Ecto neural progenitor cell (in vitro differentiated cells): ENCODE results near the gene NT5DC1.

Source experiments
- DNase-seq: peaks from one replicate; pipeline ENCODE4 v3.0.0-alpha.2; 2018; ENCODE audit warnings: low spot score

The NT5DC1 gene

DNA sequence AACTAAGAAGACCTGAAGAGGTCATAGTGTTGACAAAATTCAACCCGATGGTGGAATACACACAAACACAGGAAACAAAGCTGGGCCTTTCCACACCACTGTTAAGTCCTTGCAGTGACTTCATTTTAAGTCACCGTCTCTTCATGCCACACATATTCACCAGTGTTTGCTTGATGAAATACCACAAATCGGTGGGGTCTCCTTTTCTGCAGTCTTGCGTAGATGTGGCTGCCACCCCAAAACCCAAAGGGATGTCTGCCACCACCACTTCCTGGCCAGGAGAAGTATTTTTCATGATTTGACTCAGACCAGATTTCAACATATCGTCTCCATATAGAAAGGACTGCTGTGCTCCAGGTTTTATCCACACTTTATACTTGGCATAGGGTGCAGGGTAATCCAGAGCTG, 36.3 kb downstream of the NT5DC1 start:
- DNase-seq = no peak

DNA sequence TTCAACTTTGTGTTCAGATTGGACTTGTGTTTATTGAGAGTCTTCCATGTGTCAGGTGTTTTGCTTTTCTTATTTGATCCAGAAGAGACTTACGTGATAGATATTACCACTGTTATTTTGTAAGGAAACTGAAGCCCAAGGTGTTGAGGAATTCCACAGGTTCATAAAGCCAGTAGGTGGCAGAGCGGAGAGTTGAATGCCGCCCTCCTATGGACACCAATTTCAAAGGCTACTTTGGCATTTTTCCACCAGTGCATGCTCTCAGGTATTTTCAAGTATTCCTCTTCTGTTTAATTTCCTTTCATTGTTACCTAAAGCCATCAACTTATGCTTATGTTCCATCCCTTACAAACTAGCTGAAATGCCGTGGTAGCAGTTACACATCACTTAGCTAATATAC, 39.3 kb downstream of the NT5DC1 start:
- DNase-seq = no peak

- no peak for DNase-seq
These were observed 44.0 kb downstream of the NT5DC1 start for GRCh38 chr6:116144605-116145004.

DNA sequence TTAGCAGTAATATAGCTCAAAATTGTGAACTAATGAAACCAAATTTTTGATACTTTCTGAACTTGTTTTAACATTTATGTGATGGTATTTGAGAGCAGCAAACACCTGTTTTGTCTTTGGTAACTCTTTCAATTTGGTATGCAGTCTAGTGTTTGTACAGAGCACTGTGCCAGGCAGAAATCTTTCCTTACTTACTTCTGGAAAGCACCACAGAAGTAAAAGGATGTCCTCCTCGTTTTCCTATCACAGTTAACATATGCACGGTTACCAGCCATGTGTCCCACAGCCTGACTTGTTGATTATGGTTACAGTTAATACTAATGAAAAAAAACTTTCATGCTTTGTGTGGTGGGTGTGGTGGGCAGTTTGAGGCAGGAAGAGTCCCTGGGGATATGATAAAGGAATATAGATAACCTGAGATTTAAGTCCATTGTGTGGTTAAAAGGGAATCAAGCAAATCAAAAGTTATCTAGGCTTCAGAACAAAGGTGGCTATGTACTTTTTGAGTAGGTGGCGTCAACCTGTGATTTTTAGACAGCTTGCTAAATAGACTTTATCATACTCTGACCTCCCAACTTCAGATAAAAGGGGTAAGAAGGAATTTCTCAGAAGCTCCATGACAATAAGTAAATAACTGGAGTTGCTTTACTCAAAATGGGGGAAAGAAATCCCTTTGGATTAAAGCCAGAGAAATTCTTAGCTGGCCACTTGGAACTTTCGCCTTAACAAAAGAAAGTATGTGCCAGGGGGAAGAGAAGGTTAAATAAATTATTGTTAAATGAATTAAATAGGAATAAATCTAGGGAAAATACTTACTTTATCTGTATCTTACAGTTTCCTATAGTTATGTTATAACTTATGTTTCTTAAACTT, 45.4 kb downstream of the NT5DC1 start:
- DNase-seq = no peak

GRCh38 chr6:116152620-116153019, 52.0 kb downstream of the NT5DC1 start:
- no peak for DNase-seq

- DNase-seq = no peak
These were observed 54.2 kb downstream of the NT5DC1 start for GRCh38 chr6:116154887-116155286.

- DNase-seq = no peak
These were observed 56.0 kb downstream of the NT5DC1 start for GRCh38 chr6:116156405-116157326.

DNA sequence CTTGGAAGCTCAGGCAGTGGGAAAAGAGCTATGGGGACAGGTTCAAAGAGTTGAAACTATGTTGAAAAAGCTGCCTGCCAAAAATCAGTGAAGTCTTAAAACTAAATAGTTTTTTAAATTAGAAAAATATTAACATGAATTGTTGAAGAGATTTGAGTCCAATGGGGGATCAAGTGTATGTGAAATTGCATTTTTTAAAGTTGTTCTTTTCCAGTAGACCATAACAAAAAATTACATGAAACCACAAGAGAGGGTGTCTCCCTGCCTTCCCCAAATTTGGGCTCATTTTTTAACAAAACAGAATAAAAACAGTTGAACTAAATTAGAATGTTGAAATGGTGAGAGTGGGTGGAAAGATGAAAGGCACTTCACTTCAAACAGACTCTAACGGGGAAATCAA, 56.7 kb downstream of the NT5DC1 start:
- DNase-seq = no peak

- DNase-seq = no peak
These were observed 58.0 kb downstream of the NT5DC1 start for GRCh38 chr6:116158641-116159040.

DNA sequence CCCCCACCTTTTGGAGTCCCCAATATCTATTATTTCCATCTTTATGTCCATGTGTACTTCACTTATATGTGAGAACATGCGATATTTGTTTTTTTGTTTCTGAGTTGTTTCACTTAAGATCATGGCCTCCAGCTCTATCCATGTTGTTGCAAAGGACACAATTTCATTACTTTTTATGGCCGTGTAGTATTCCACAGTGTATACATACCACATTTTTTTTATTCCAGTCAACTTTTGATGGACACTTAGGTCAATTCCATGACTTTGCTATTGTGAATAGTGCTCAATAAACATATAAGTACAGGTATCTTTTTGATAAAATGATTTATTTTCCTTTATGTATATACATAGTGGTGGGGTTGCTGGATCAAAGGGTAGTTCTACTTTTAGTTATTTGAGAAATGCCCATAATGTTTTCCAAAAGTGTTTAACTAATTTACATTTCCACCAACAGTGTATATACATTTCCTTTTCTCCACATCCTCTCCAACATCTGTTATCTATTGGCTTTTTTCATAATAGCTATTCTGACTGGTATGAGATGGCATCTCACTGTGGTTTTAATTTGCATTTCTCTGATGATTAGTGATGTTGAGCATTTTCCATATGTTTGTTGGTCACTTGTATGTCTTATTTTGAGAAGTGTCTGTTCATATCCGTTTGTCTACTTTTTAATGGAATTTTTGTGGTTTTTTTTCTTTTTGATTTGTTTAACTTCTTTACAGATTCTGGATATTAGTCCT, 59.3 kb downstream of the NT5DC1 start:
- DNase-seq = no peak

- no peak for DNase-seq
These were observed 64.9 kb downstream of the NT5DC1 start for GRCh38 chr6:116165596-116165995.

GRCh38 chr6:116166369-116166768, 65.7 kb downstream of the NT5DC1 start:
- no peak for DNase-seq

DNA sequence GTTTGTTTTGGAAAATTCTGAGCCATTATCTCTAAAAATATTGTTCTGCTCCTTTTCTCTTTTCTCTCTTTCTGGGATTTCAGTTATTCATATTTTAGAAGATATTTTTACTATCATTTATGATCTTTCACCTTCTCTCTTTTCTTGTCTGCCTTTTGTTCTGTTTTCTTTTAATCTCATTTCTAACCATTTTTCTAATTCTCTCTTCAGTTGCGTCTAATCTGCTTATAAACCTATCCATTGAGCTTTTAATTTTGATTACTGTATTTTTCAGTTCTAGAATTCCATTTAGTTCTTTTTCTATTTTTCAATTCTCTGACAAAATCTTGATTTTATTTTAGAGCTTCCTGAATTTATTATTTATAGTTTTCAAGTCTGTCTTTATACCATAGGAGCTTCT, 67.5 kb downstream of the NT5DC1 start:
- no peak for DNase-seq

- DNase-seq = no peak
These were observed 69.2 kb downstream of the NT5DC1 start for GRCh38 chr6:116169880-116170279.

DNA sequence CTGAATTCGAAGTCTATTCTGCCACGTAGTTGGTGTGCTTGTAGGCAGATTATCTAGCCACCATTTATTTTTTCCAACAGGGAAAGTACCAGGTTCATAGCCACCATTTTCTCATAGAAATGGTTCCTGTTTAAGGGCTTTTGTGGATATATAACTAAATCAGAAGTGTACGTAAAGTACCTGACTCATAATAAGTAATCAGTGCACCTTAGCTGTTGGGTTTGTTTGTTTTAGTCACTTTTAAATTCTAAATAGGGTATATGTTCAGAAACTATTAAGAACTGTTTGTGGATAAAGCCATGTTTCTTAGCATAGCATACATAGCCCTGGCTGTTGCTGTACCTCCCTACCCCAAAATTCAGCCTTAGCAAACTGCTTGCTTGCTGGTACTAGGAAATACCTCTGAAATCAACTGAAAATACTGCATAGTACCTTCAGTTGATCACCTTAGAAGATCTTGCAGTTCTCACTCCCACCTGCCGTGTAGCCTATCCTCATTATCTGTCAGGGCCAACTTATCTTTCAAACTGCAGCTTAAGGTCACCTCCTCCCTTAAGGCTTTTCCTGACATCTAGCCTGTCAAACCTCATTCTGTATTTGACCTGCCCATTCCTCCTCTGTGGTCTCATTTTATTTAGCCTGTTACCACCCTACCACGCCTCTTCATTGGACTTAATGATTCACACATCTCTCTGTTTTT, 69.9 kb downstream of the NT5DC1 start:
- no peak for DNase-seq

DNA sequence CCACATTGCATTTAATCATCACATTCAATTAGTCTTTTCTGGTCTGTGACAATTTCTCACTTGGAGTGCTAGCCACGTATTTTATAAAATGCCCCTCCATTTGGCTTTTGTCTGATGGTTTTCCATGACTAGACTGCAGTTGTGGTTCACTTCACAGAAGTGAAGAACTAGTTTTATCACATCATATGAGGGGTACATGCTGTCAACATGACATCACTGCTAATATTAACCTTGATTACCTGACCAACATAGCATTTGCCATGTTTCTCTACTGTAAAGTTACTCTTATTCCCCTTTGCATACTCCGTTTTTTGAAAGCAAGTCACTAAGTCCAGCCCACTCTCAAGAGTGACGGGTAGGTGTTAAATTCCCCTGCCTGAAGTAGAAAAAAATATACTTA, 73.3 kb downstream of the NT5DC1 start:
- DNase-seq = no peak

- no peak for DNase-seq
These were observed 74.7 kb downstream of the NT5DC1 start for GRCh38 chr6:116175344-116175743.

DNA sequence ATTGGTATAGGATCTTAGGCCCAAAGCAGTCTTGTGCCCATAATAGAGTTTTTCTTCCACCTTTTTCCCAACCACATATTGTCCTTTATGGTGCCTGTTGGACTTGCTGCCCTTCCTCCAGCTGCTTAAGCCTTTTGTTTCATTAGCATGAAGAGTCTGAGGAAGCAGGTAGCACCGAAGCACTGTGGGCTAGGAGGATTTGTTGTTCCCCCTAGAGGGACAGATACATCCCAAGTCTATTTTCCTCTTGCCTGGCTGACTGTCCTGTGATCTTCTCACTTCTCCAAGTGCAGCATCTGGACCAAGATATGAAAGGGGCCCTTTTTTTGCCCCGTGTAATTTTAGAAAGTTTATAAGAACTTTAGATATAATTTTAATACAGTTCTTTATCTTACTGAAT, 75.9 kb downstream of the NT5DC1 start:
- no peak for DNase-seq

GRCh38 chr6:116180375-116180774, 79.7 kb downstream of the NT5DC1 start:
- DNase-seq = no peak

GRCh38 chr6:116189472-116189871, 88.8 kb downstream of the NT5DC1 start:
- no peak for DNase-seq

GRCh38 chr6:116190550-116190949, 89.9 kb downstream of the NT5DC1 start:
- DNase-seq = no peak

DNA sequence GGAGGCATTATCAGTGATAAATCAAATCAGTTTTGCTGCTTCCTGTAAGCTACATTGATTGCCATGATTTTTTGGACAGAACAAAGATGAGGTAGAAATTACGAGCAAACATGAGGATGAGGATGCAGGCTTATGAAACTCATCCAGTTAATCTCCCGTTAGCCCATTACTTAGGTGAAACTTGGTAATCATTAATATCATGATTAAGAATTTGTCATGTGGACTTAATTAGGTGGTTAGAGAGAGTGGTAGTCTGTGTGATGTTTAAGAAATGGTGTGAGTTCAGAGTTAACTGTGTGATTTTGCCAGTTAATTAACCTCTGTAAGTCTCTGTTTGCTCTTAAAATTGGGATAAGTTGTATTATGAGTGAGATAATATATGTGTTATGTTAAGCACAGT, 91.2 kb downstream of the NT5DC1 start:
- no peak for DNase-seq
